LNCaP clone FGC (cell line): ENCODE data around the gene CAMK2N2.

Source experiments
- DNase-seq: peaks from one replicate; pipeline ENCODE4 v3.0.0-alpha.2; 2011; ENCODE audit warnings: low read depth
- H3K4me3 ChIP-seq: 2 replicates; pipeline ENCODE4 v1.5.1; 2011; ENCODE audit warnings: mild to moderate bottlenecking, low read depth, low read length, control low read depth
- TF ChIP-seq, protein P1 (sequence below): IDR thresholded peaks from 2 replicates; pipeline ENCODE4 v1.5.1; 2012; ENCODE audit warnings: mild to moderate bottlenecking; ENCODE audit not compliant: control insufficient read depth, insufficient read depth; ENCODE audit errors: extremely low read depth

CAMK2N2 gene

GRCh38 chr3:184239708-184240107, 21.6 kb downstream of the CAMK2N2 start:
- TF ChIP-seq, protein P1, sequence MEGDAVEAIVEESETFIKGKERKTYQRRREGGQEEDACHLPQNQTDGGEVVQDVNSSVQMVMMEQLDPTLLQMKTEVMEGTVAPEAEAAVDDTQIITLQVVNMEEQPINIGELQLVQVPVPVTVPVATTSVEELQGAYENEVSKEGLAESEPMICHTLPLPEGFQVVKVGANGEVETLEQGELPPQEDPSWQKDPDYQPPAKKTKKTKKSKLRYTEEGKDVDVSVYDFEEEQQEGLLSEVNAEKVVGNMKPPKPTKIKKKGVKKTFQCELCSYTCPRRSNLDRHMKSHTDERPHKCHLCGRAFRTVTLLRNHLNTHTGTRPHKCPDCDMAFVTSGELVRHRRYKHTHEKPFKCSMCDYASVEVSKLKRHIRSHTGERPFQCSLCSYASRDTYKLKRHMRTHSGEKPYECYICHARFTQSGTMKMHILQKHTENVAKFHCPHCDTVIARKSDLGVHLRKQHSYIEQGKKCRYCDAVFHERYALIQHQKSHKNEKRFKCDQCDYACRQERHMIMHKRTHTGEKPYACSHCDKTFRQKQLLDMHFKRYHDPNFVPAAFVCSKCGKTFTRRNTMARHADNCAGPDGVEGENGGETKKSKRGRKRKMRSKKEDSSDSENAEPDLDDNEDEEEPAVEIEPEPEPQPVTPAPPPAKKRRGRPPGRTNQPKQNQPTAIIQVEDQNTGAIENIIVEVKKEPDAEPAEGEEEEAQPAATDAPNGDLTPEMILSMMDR: no peak
- DNase-seq: no peak
- no peak overlapping the region for H3K4me3 ChIP-seq

DNA sequence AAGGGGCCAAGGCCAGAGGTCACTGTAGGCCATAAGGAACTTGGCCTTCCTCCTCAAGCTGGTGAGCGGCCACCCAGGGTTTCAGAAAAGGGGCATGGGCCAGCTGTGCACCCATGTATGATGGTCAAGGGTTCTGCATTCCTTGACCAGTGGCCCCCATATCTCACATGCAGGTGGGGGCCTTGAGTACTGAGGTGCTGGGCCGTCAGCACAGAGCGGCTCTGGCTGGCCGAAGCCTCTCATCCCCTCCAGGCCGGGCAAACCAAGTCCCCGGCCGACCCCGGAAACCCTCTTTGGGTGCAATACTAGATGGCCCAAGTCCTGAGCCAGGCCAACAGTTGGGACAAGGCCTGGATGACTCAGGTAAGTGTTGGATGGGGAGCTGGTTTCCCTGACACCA, 22.1 kb downstream of the CAMK2N2 start:
- no peak for DNase-seq
- H3K4me3 ChIP-seq: no peak overlapping the region
- TF ChIP-seq, protein P1: no peak

GRCh38 chr3:184238246-184238818, 23.0 kb downstream of the CAMK2N2 start:
- H3K4me3 ChIP-seq: no peak overlapping the region
- no peak for DNase-seq
- TF ChIP-seq, protein P1: no peak

GRCh38 chr3:184237807-184238206, 23.5 kb downstream of the CAMK2N2 start:
- DNase-seq: no peak
- TF ChIP-seq, protein P1: no peak
- H3K4me3 ChIP-seq: no peak overlapping the region

DNA sequence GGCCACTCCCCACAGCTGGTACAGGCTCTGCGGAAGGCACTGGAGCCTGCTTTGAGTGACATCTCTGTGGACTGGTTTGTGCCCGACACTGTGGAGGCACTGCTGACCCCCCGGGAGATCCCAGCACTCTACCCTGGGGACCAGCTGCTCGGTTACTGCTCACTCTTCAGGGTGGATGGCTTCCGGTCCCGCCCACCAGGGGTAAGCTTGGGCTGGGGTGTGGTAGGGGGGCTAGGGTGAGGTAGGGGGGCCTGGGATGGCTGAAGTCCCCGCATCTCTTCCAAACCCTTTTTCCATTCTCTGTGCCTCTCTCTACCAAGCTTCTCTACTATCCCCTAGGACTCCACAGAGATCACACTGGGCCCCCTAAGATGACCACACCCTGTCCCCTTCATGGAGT, 24.1 kb downstream of the CAMK2N2 start:
- no peak for DNase-seq
- no peak overlapping the region for H3K4me3 ChIP-seq
- TF ChIP-seq, protein P1: no peak

DNA sequence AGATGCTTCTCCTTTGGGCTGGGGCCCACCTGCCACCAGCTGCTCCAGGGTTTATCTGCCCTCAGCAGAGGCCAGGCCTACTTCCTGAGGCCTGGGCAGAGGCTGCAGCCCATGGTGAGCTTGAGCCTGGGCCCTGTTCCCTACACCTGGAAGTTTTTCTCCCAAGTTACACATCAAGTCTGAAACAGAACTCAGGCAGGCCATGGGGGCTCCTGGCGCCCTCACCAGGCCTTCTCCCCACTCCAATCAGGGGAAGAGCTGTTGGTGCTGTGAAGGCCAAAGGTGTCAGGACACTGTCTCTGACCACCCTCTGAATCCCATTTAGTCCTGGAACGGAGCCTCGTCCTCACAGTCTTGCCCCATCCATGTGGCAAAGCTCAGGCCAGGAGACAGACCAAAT, 24.7 kb downstream of the CAMK2N2 start:
- TF ChIP-seq, protein P1: no peak
- no peak overlapping the region for H3K4me3 ChIP-seq
- DNase-seq: no peak

DNA sequence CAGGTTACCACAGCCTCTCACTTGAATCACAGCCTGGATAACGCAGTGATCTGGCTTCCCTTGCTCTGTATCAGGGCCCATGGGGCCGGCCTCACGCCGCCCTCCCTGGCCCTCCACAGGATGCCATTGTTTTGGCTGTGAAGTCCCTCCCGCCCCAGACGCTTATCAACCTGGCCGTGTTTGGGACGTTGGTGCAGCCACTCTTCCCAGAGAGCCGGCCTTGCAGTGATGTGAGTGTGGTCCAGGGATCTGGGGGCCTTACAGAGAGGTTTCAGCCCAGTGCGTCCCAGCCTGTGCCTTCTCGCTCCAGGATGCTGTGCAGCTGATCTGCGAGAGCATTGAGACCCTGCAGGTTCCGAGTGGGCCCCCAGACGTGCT, 25.3 kb downstream of the CAMK2N2 start:
- no peak overlapping the region for H3K4me3 ChIP-seq
- no peak for DNase-seq
- TF ChIP-seq, protein P1: no peak
